ENCODE measurements around the gene SMAD9.

The SMAD9 gene

DNA sequence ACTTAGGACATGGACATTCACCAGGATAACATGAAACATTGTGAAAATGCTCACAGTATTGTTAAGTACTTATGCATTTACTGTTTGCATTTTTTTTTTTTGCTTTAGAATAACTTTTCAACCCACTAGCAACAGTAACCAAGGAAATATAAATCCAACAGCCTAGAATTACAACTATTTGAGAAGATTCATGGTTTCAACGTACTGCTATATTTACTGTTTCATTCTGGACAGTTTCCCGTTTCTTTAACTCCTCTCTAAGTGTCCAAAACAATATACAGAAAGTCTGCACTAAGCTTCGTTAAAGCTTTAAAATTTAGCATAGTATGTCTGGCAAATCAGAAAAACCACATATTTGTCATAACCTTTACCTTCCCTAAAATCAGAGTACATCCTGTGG lies 2.7 kb downstream of the SMAD9 start:
- no peak for TF ChIP-seq SIN3A (IDR thresholded peaks at IDR 0.05; ENCODE audit: borderline replicate concordance, insufficient read depth, low read length)
- TF ChIP-seq, protein P1, sequence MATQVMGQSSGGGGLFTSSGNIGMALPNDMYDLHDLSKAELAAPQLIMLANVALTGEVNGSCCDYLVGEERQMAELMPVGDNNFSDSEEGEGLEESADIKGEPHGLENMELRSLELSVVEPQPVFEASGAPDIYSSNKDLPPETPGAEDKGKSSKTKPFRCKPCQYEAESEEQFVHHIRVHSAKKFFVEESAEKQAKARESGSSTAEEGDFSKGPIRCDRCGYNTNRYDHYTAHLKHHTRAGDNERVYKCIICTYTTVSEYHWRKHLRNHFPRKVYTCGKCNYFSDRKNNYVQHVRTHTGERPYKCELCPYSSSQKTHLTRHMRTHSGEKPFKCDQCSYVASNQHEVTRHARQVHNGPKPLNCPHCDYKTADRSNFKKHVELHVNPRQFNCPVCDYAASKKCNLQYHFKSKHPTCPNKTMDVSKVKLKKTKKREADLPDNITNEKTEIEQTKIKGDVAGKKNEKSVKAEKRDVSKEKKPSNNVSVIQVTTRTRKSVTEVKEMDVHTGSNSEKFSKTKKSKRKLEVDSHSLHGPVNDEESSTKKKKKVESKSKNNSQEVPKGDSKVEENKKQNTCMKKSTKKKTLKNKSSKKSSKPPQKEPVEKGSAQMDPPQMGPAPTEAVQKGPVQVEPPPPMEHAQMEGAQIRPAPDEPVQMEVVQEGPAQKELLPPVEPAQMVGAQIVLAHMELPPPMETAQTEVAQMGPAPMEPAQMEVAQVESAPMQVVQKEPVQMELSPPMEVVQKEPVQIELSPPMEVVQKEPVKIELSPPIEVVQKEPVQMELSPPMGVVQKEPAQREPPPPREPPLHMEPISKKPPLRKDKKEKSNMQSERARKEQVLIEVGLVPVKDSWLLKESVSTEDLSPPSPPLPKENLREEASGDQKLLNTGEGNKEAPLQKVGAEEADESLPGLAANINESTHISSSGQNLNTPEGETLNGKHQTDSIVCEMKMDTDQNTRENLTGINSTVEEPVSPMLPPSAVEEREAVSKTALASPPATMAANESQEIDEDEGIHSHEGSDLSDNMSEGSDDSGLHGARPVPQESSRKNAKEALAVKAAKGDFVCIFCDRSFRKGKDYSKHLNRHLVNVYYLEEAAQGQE (IDR thresholded peaks at IDR 0.05; ENCODE audit: insufficient read depth in 1 of 2, low read depth in 2 of 2, low read length in 2 of 2), result no peak
- TF ChIP-seq TAF1 (IDR thresholded peaks at IDR 0.05; ENCODE audit: borderline replicate concordance, insufficient read depth, low read length), result no peak
- TF ChIP-seq POLR2AphosphoS5 (IDR thresholded peaks at IDR 0.05; ENCODE audit: low read depth, low read length), result no peak
- TF ChIP-seq FOXP2 (optimal IDR thresholded peaks at IDR 0.05; ENCODE audit: borderline replicate concordance, extremely low read depth, extremely low read length, insufficient read depth), result no peak

DNA sequence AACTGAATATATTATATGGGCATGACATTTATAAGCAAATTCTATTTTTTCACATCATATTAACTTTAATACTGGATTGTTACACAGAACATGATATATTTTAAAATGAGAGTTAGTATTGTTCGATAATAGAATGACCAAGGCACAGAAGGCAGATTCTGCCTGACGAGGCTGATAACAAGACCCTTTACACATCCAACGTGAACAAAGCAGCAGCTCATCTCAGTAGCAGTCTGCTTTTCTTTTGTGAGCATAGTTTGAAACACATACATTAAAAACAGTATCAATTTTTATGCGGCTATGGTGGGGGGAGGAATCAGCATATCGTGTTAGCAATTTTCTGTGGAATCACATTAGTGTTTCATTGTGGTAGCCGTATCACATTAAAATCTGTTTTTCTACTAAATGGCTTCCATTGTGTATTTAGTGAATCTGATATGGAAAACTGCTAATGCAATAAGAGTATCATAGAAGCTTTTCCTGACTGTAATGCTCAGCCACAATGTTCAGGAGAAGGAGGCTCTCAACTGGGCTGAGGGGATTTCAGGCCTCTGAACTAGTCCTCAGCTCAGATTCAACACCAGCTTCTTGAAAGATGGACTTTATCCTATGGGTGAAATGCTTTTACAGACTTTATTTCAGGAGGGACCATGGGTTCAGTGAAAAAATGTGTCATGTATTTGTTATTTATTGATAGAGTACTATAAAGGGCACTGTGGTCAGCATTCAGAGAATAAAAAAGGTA lies 4.0 kb downstream of the SMAD9 start:
- no peak for TF ChIP-seq FOXP2 (optimal IDR thresholded peaks at IDR 0.05; ENCODE audit: borderline replicate concordance, extremely low read depth, extremely low read length, insufficient read depth)
- TF ChIP-seq SIN3A (IDR thresholded peaks at IDR 0.05; ENCODE audit: borderline replicate concordance, insufficient read depth, low read length), result no peak
- TF ChIP-seq POLR2AphosphoS5 (IDR thresholded peaks at IDR 0.05; ENCODE audit: low read depth, low read length), result no peak
- TF ChIP-seq TAF1 (IDR thresholded peaks at IDR 0.05; ENCODE audit: borderline replicate concordance, insufficient read depth, low read length), result no peak
- TF ChIP-seq, protein P1 (IDR thresholded peaks at IDR 0.05; ENCODE audit: insufficient read depth in 1 of 2, low read depth in 2 of 2, low read length in 2 of 2), result no peak

DNA sequence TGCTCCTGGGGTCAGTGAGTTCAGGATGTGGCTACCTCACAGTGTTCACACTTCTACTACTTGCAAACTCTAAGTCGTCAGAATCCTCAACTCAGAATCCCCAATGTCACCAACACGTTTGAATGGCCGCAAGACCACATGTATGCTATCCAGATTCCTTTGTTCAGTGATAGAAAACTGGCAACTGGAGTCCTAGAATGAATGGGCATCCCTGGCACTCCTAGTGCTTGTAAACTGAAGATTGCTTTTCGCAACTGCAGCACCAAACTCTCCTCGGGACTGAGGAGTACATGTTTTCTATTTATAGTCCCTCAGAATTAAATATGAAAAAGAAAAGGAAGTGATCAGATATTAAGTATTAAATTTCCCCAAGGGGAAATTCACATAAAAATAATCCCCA lies 4.9 kb downstream of the SMAD9 start:
- TF ChIP-seq SIN3A (IDR thresholded peaks at IDR 0.05; ENCODE audit: borderline replicate concordance, insufficient read depth, low read length) (no peak), TAF1 (IDR thresholded peaks at IDR 0.05; ENCODE audit: borderline replicate concordance, insufficient read depth, low read length) (no peak), POLR2AphosphoS5 (IDR thresholded peaks at IDR 0.05; ENCODE audit: low read depth, low read length) (no peak), FOXP2 (optimal IDR thresholded peaks at IDR 0.05; ENCODE audit: borderline replicate concordance, extremely low read depth, extremely low read length, insufficient read depth) (no peak)
- TF ChIP-seq, protein P1 (IDR thresholded peaks at IDR 0.05; ENCODE audit: insufficient read depth in 1 of 2, low read depth in 2 of 2, low read length in 2 of 2), result no peak

DNA sequence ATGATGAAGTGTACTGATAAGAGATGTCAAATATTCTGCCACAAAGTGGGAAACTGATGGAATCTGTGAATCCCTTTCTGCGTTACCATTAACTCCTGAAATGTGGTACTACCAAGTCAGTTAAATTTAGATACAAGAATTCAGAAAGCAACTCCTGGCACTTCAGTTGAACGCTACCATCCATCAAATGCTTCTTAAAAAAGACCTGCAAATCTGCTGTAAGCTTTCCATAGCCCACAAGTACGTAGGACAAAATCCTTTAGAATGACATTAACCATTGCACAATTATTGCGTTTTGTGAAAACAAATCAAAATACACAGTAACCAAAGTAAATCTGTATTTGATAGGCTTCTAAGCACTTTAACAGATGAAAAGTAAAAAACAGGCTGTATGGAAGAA lies 5.4 kb downstream of the SMAD9 start:
- TF ChIP-seq TAF1 (IDR thresholded peaks at IDR 0.05; ENCODE audit: borderline replicate concordance, insufficient read depth, low read length), result no peak
- no peak for TF ChIP-seq SIN3A (IDR thresholded peaks at IDR 0.05; ENCODE audit: borderline replicate concordance, insufficient read depth, low read length)
- TF ChIP-seq POLR2AphosphoS5 (IDR thresholded peaks at IDR 0.05; ENCODE audit: low read depth, low read length), result no peak
- TF ChIP-seq, protein P1 (IDR thresholded peaks at IDR 0.05; ENCODE audit: insufficient read depth in 1 of 2, low read depth in 2 of 2, low read length in 2 of 2), result no peak
- TF ChIP-seq FOXP2 (optimal IDR thresholded peaks at IDR 0.05; ENCODE audit: borderline replicate concordance, extremely low read depth, extremely low read length, insufficient read depth), result no peak
